Caco-2 (cell line): ENCODE measurements around the gene PSMA1. TPM values are rescaled to one million over a fixed set of nuclear protein-coding genes. Genes with fewer than 3 reads are reported as not detected.

Source experiments
- BruUV-seq: library from RNA; stranded (reverse); fragments of 400-500 nt; replicated peaks from 2 replicates; lab custom pipeline; 2021; lab: Mats Ljungman, UMichigan
- CTCF ChIA-PET: fragments of 300-600 bp; sonication (Branson Sonifier 250); formaldehyde crosslinking; loops from one replicate; lab custom pipeline; 2022; ENCODE audit warnings: antibody characterized with exemption; lab: Charles Lee
- POLR2A ChIA-PET: fragments of 300-600 bp; sonication (Branson Sonifier 250); formaldehyde crosslinking; loops from one replicate; lab custom pipeline; 2022; ENCODE audit warnings: antibody characterized with exemption; lab: Charles Lee
- DNase-seq, 2 experiments: peaks; one replicate each; pipeline versions ENCODE4 v3.0.0 to v3.0.0-alpha.2; 2020 to 2022
- H3K27me3 ChIP-seq: replicated peaks from 2 replicates; pipeline ENCODE4 v1.6.0; 2011; ENCODE audit warnings: low read length; ENCODE audit not compliant: control insufficient read depth, insufficient read depth
- H3K36me3 ChIP-seq: 2 replicates; pipeline ENCODE4 v1.5.1; 2011; ENCODE audit warnings: low read length; ENCODE audit not compliant: control insufficient read depth, insufficient read depth
- H3K4me1 ChIP-seq: fragments of 250-450 bp; sonication (Bioruptor Pico); 2 replicates; pipeline ENCODE4 v1.5.1; 2020; ENCODE audit warnings: mild to moderate bottlenecking
- H3K4me3 ChIP-seq: 2 replicates; pipeline ENCODE4 v1.5.1; 2011; ENCODE audit warnings: low read depth, mild to moderate bottlenecking, control low read depth, low read length
- H3K9me3 ChIP-seq: fragments of 250-450 bp; sonication (Bioruptor Pico); 2 replicates; pipeline ENCODE4 v1.5.1; 2020; ENCODE audit warnings: mild to moderate bottlenecking, moderate library complexity
- H3K27ac Mint-ChIP-seq: one replicate; pipeline ENCODE4 v1.8.0; 2022; ENCODE audit warnings: mixed read lengths; ENCODE audit not compliant: unreplicated experiment
- H3K27me3 Mint-ChIP-seq: one replicate; pipeline ENCODE4 v1.8.0; 2022; ENCODE audit warnings: mixed read lengths; ENCODE audit not compliant: insufficient read depth, unreplicated experiment
- H3K36me3 Mint-ChIP-seq: one replicate; pipeline ENCODE4 v1.8.0; 2022; ENCODE audit warnings: mild to moderate bottlenecking, mixed read lengths; ENCODE audit not compliant: insufficient read depth, unreplicated experiment
- H3K4me1 Mint-ChIP-seq: one replicate; pipeline ENCODE4 v1.8.0; 2022; ENCODE audit warnings: low read depth, mixed read lengths; ENCODE audit not compliant: unreplicated experiment
- H3K4me3 Mint-ChIP-seq: one replicate; pipeline ENCODE4 v1.8.0; 2022; ENCODE audit warnings: mild to moderate bottlenecking, moderate library complexity, mixed read lengths; ENCODE audit not compliant: unreplicated experiment
- H3K9me3 Mint-ChIP-seq: one replicate; pipeline ENCODE4 v1.8.0; 2022; ENCODE audit warnings: mixed read lengths; ENCODE audit not compliant: unreplicated experiment
- CTCF ChIP-seq, 2 experiments: fragments of 200-600 bp in 1 of 2; IDR thresholded peaks; 1 replicate in 1 of 2; 2 replicates in 1 of 2; pipeline versions ENCODE4 v1.5.1 to v1.8.0; 2011 to 2022; ENCODE audit warnings: antibody characterized with exemption in 1 of 2, control low read depth in 1 of 2, inconsistent platforms in 1 of 2, low read depth in 1 of 2, low read length in 1 of 2, mild to moderate bottlenecking in 1 of 2, moderate library complexity in 1 of 2; ENCODE audit not compliant: insufficient read depth in 1 of 2, severe bottlenecking in 1 of 2, unreplicated experiment in 1 of 2
- intact Hi-C: fragments of 100-400 bp; cut with micrococcal nuclease; formaldehyde crosslinking; loops from one replicate; pipeline ENCODE4 v1.10.0; 2022; ENCODE audit not compliant: unreplicated experiment
- total RNA-seq: library from RNA; stranded (reverse); gene quantifications from 2 replicates; pipeline ENCODE4 v1.2.3, GENCODE V29; 2022

Gene PSMA1
- total RNA-seq, 1 experiment from 2014 or later: 194 TPM

- DNase-seq: no peak
- H3K4me1 Mint-ChIP-seq: no peaks in the 10 kb centered on the region
- Histone ChIP-seq H3K27me3 (no peaks in the 10 kb centered on the region), H3K36me3 (peaks cover 4% of the 10 kb centered on the region; the same call in 1 of the 2 replicates), H3K9me3 (no peaks in the 10 kb centered on the region), H3K4me3 (no peak overlapping the region), H3K4me1 (no peaks in the 10 kb centered on the region)
- POLR2A ChIA-PET: no interaction called here
- intact Hi-C loops: no loop called here
- no peak for TF ChIP-seq CTCF (IDR thresholded peaks at IDR 0.05; ENCODE audit: insufficient read depth in 1 of 2, low read depth in 1 of 2, low read length in 1 of 2, severe bottlenecking in 1 of 2, unreplicated experiment in 1 of 2)
- no peaks in the 10 kb centered on the region for H3K27me3 Mint-ChIP-seq
- CTCF ChIA-PET: no interaction called here
- no peak overlapping the region for H3K4me3 Mint-ChIP-seq
- peaks cover 88% of the 10 kb centered on the region for H3K36me3 Mint-ChIP-seq
- no peak overlapping the region for H3K27ac Mint-ChIP-seq
- no peaks in the 10 kb centered on the region for H3K9me3 Mint-ChIP-seq
- BruUV-seq: no TSS peak
Measured at GRCh38 chr11:14471127-14471526, 49.1 kb downstream of the PSMA1 start.

DNA sequence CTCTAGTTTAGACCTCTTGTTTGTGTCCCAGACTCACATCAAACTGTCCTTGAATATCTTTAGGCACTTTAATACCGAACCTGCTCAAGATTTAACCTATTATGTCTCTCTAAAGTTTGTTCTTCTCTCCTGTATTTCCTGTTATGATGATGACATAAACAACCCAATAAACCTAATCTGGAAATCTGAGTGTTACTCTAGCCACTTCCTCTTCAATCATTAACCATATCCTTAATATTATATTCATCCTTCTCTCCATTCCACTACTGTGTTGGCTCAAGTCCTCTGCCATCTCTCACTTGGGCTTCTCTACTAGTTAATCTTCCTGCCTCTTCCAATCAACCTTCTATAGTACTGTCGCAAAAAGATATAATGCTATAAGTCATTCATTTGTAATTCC is 56.6 kb downstream of the PSMA1 start:
- Mint-ChIP-seq H3K9me3 (no peaks in the 10 kb centered on the region), H3K4me1 (no peaks in the 10 kb centered on the region), H3K27ac (no peak overlapping the region), H3K36me3 (peaks cover 56% of the 10 kb centered on the region), H3K27me3 (no peaks in the 10 kb centered on the region), H3K4me3 (no peak overlapping the region)
- intact Hi-C loops: no loop called here
- Histone ChIP-seq H3K27me3 (no peaks in the 10 kb centered on the region), H3K36me3 (peaks cover 4% of the 10 kb centered on the region), H3K9me3 (no peaks in the 10 kb centered on the region), H3K4me1 (no peaks in the 10 kb centered on the region), H3K4me3 (no peak overlapping the region)
- BruUV-seq: no TSS peak
- no peak for TF ChIP-seq CTCF (IDR thresholded peaks at IDR 0.05; ENCODE audit: insufficient read depth in 1 of 2, low read depth in 1 of 2, low read length in 1 of 2, severe bottlenecking in 1 of 2, unreplicated experiment in 1 of 2)
- DNase-seq: no peak
- CTCF ChIA-PET: interaction anchor here (2.6 kb wide), 1 partner anchor 8 kb away, joined by 9 read pairs; no protein-coding TSS in a partner anchor
- POLR2A ChIA-PET: interaction anchor here (0.6 kb wide), 1 partner anchor 8 kb away, joined by 10 read pairs; no protein-coding TSS in a partner anchor

DNA sequence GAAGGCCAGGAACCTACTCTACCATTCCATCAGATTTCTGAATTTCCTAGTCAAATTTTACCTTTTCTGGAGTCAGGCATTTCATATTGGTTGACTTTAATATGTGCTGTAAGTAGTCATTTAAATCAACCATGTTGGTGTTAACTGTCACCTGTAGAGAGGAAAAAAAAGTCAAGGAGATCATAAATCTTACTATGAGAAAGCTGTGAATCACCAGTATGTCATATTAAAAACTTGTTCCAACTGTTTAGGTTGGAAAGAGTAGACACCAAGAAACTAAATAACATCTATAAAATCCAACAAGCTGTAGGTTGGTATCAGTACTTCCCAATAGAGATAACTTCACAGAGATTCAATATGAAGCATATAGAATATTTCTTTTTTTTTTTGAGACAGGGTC is 60.0 kb downstream of the PSMA1 start:
- ChIA-PET CTCF (interaction anchor here (1.5 kb wide), 1 partner anchor 159 kb away, joined by 4 read pairs; no protein-coding TSS in a partner anchor), POLR2A (no interaction called here)
- Mint-ChIP-seq H3K4me3 (no peak overlapping the region), H3K27me3 (no peaks in the 10 kb centered on the region), H3K9me3 (no peaks in the 10 kb centered on the region), H3K36me3 (peaks cover 38% of the 10 kb centered on the region), H3K27ac (no peak overlapping the region), H3K4me1 (no peaks in the 10 kb centered on the region)
- Histone ChIP-seq H3K4me1 (no peaks in the 10 kb centered on the region), H3K9me3 (no peaks in the 10 kb centered on the region), H3K36me3 (peaks cover 3% of the 10 kb centered on the region), H3K4me3 (no peak overlapping the region), H3K27me3 (no peaks in the 10 kb centered on the region)
- no peak for DNase-seq
- no TSS peak for BruUV-seq
- TF ChIP-seq CTCF (IDR thresholded peaks at IDR 0.05; ENCODE audit: insufficient read depth in 1 of 2, low read depth in 1 of 2, low read length in 1 of 2, severe bottlenecking in 1 of 2, unreplicated experiment in 1 of 2): no peak
- intact Hi-C loops: no loop called here
